Ammon's horn (tissue), 1 donor: ENCODE results near the gene NDOR1.

Experiments
- DNase-seq: peaks from one replicate; pipeline ENCODE4 v3.0.0-alpha.2; 2016; ENCODE audit warnings: low spot score

NDOR1 gene

GRCh38 chr9:137205126-137206069 lies at the start of gene NDOR1, which contains the start of gene TMEM203:
TSS of gene NDOR1 (plus strand) at chr9:137205700. CDS start at chr9:137205778, 78 bp downstream.
TSS of gene TMEM203 (minus strand) at chr9:137205648. CDS start at chr9:137205414, 234 bp downstream.
- DNase-seq, result peak; percentile 94

GRCh38 chr9:137156567-137157375 lies 48.7 kb upstream of the NDOR1 start:
- DNase-seq, result no peak

- DNase-seq, result no peak
Measured at GRCh38 chr9:137157618-137158415, 47.7 kb upstream of the NDOR1 start.

- DNase-seq, result no peak
Measured at GRCh38 chr9:137158625-137159024, 46.9 kb upstream of the NDOR1 start.

GRCh38 chr9:137159105-137160053 lies 46.1 kb upstream of the NDOR1 start:
- DNase-seq, result no peak

GRCh38 chr9:137160054-137160425 lies 45.5 kb upstream of the NDOR1 start:
- DNase-seq, result no peak

- no peak for DNase-seq
Measured at GRCh38 chr9:137160716-137161557, 44.6 kb upstream of the NDOR1 start.

GRCh38 chr9:137161558-137162486 lies 43.7 kb upstream of the NDOR1 start:
- no peak for DNase-seq

GRCh38 chr9:137162505-137163364 lies 42.8 kb upstream of the NDOR1 start:
- no peak for DNase-seq

GRCh38 chr9:137163365-137163715 lies 42.2 kb upstream of the NDOR1 start:
- DNase-seq, result no peak

- DNase-seq, result no peak
Measured at GRCh38 chr9:137163805-137164204, 41.7 kb upstream of the NDOR1 start.

GRCh38 chr9:137164370-137165249 lies 40.9 kb upstream of the NDOR1 start:
- no peak for DNase-seq

- DNase-seq, result no peak
Measured at GRCh38 chr9:137165250-137165836, 40.2 kb upstream of the NDOR1 start.

- DNase-seq, result no peak
Measured at GRCh38 chr9:137166380-137167229, 38.9 kb upstream of the NDOR1 start.

- DNase-seq, result no peak
Measured at GRCh38 chr9:137167277-137167746, 38.2 kb upstream of the NDOR1 start.
